Vagina (tissue), 2 donors: ENCODE data around the gene MSI2. TPM values are rescaled to one million over a fixed set of nuclear protein-coding genes. Genes with fewer than 3 reads are reported as not detected.

Source experiments
- DNase-seq, 2 donors: peaks; one replicate each; pipeline ENCODE4 v3.0.0-alpha.2; 2017; ENCODE audit errors: extremely low spot score in 2 of 2
- H3K27ac ChIP-seq: fragments of 200-600 bp; sonication (generic); one replicate; pipeline ENCODE4 v1.5.1; 2019
- H3K27me3 ChIP-seq: fragments of 200-600 bp; sonication (generic); one replicate; pipeline ENCODE4 v1.5.1; 2019
- H3K36me3 ChIP-seq, 2 donors: fragments of 200-600 bp; sonication (generic); one replicate each; pipeline ENCODE4 v1.5.1; 2017 to 2019
- H3K4me1 ChIP-seq: fragments of 200-600 bp; sonication (generic); one replicate; pipeline ENCODE4 v1.5.1; 2019
- H3K4me3 ChIP-seq, 2 donors: fragments of 200-600 bp; sonication (generic); 1 replicate in 1 of 2; 2 replicates in 1 of 2; pipeline ENCODE4 v1.5.1; 2016 to 2019
- H3K9me3 ChIP-seq: fragments of 200-600 bp; sonication (generic); one replicate; pipeline ENCODE4 v1.5.1; 2019
- CTCF ChIP-seq, 3 experiments: fragments of 450-650 bp in 2 of 3; fragments of 200-600 bp in 1 of 3; sonication (generic) in 1 of 3; IDR thresholded peaks; one replicate each; pipeline ENCODE4 v1.5.1; 2017 to 2019; ENCODE audit warnings: antibody characterized with exemption in 3 of 3, mild to moderate bottlenecking in 2 of 3, moderate library complexity in 2 of 3
- POLR2A ChIP-seq, 2 donors: fragments of 450-650 bp; IDR thresholded peaks; one replicate each; pipeline ENCODE4 v1.6.1; 2017; ENCODE audit warnings: antibody characterized with exemption in 2 of 2, mild to moderate bottlenecking in 2 of 2, moderate library complexity in 2 of 2
- POLR2AphosphoS5 ChIP-seq, 2 donors: sonication (generic); formaldehyde crosslinking; IDR thresholded peaks; one replicate each; pipeline ENCODE4 v1.9.0; 2017; ENCODE audit warnings: antibody characterized with exemption in 2 of 2, mild to moderate bottlenecking in 2 of 2, low read depth in 1 of 2; ENCODE audit not compliant: insufficient read depth in 1 of 2
- intact Hi-C: fragments of 100-400 bp; cut with DNase I; formaldehyde crosslinking; loops from one replicate; pipeline ENCODE4 v1.15.1; 2023
- total RNA-seq: library from RNA; depleted of rRNA; stranded (reverse); fragments of >200 nt; gene quantifications from one replicate; pipeline ENCODE4 v1.2.3, GENCODE V29; 2016

Gene MSI2
- total RNA-seq, 1 donor from 2014 or later = 27.3 TPM

- TF ChIP-seq POLR2AphosphoS5 (IDR thresholded peaks at IDR 0.05; ENCODE audit: insufficient read depth in 1 of 2, low read depth in 1 of 2) (no peak), CTCF (IDR thresholded peaks at IDR 0.05) (no peak), POLR2A (IDR thresholded peaks at IDR 0.05) (no peak)
- no peak overlapping the region for H3K4me3 ChIP-seq
- intact Hi-C loops = no loop called here
Observed at GRCh38 chr17:57502022-57502421, 245.7 kb downstream of the MSI2 start.

GRCh38 chr17:57502811-57503241 is 246.5 kb downstream of the MSI2 start:
- no peaks in the 10 kb centered on the region for H3K9me3 ChIP-seq
- H3K4me3 ChIP-seq = no peak overlapping the region
- no peaks in the 10 kb centered on the region for H3K27me3 ChIP-seq
- no peak for TF ChIP-seq POLR2AphosphoS5 (IDR thresholded peaks at IDR 0.05; ENCODE audit: insufficient read depth in 1 of 2, low read depth in 1 of 2)
- no peak for TF ChIP-seq CTCF (IDR thresholded peaks at IDR 0.05)
- no peak for TF ChIP-seq POLR2A (IDR thresholded peaks at IDR 0.05)
- DNase-seq = no peak
- H3K36me3 ChIP-seq = no peaks in the 10 kb centered on the region
- H3K27ac ChIP-seq = no peak overlapping the region
- H3K4me1 ChIP-seq = peaks cover 12% of the 10 kb centered on the region
- intact Hi-C loops = no loop called here

More at GRCh38 chr17:57502022-57502421, 245.7 kb downstream of the MSI2 start:
- Histone ChIP-seq H3K27me3 (no peaks in the 10 kb centered on the region), H3K9me3 (no peaks in the 10 kb centered on the region), H3K27ac (no peak overlapping the region), H3K36me3 (no peaks in the 10 kb centered on the region), H3K4me1 (peaks cover 6% of the 10 kb centered on the region)
- DNase-seq = no peak

DNA sequence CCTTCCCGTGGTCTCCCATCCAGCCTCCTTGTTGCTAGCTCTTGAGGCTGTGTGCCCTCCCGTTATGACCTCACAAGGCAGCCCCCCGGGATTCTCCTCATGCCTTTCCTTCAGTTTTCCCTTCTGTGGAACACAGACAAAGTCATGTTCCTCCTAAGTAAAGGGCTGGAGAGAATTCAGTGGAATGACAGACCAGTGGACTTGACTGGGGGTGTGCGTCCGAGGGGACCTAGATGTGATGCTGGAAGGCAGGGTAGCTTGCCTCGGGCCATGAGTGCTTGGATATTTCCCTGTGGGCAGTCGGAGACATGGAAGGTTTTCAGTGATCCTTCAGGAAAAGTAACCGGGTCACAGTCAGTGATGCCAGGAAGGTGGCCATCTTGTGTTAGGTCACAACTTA is 247.9 kb downstream of the MSI2 start:
- intact Hi-C loops = no loop called here
- no peak for DNase-seq
- TF ChIP-seq POLR2AphosphoS5 (IDR thresholded peaks at IDR 0.05; ENCODE audit: insufficient read depth in 1 of 2, low read depth in 1 of 2) (no peak), POLR2A (IDR thresholded peaks at IDR 0.05) (no peak), CTCF (IDR thresholded peaks at IDR 0.05) (no peak)

DNA sequence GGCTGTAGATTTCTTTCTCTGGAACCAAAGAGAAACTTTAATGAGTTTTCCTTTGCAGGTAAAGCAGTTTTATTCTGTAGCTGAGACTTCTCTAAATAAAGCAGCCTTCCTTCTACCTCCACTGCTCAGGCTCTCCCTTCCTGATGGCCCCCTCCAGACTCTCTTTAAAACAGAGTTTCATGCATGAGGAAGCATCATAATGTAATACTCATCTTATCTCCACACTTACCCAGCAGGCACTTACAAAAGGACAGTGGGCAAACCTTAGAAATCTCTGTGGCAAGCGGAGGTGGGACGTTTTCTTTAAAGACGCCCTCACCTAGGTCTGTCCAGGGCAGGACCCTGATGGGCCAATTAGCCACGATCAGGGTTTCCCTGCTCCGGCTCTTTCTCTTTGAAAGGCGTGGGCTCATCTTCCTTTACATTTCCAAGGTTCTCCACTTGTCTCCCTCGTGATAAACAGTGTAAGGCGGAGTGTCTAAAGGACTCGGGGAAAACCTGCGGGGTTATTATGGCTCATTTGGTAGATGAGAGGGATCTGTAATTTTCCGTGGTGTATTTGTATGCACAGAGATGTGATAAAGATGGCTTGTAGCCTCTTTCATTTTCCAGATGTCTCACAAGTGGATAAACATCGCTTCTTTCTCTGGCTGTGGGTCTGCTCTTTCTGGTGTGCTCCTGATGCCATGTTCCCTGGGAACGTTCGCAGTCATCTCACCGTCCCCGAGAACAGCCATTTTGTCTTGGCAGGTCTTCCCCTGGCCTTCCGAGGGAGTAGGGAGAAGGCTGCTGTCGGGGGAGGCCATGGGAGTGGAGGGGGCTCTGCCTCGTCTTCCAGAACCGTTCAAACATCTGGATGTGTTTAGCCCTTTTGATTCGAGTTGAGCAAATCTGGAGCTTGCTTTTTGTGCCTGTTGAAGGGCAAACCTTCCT is 249.8 kb downstream of the MSI2 start:
- H3K36me3 ChIP-seq = no peaks in the 10 kb centered on the region
- DNase-seq = no peak

More for the DNA sequence above, 247.9 kb downstream of the MSI2 start:
- H3K27ac ChIP-seq = no peak overlapping the region
- no peaks in the 10 kb centered on the region for H3K27me3 ChIP-seq
- H3K36me3 ChIP-seq = no peaks in the 10 kb centered on the region
- H3K4me1 ChIP-seq = peaks cover 16% of the 10 kb centered on the region
- no peak overlapping the region for H3K4me3 ChIP-seq
- H3K9me3 ChIP-seq = no peaks in the 10 kb centered on the region

More for the DNA sequence above, 249.8 kb downstream of the MSI2 start:
- intact Hi-C loops = no loop called here
- no peaks in the 10 kb centered on the region for H3K27me3 ChIP-seq
- H3K27ac ChIP-seq = peak overlapping the region; percentile 22
- no peak for TF ChIP-seq CTCF (IDR thresholded peaks at IDR 0.05)
- no peak for TF ChIP-seq POLR2A (IDR thresholded peaks at IDR 0.05)
- no peak for TF ChIP-seq POLR2AphosphoS5 (IDR thresholded peaks at IDR 0.05; ENCODE audit: insufficient read depth in 1 of 2, low read depth in 1 of 2)
- no peak overlapping the region for H3K4me3 ChIP-seq
- H3K9me3 ChIP-seq = no peaks in the 10 kb centered on the region
- H3K4me1 ChIP-seq = peaks cover 16% of the 10 kb centered on the region
